ENCODE results near the gene ACTA2.

GRCh38 chr10:88911851-88912250 is 40.7 kb downstream of the ACTA2 start:
- no peak for TF ChIP-seq NR2F2 (IDR thresholded peaks at IDR 0.05)
- TF ChIP-seq JUND (IDR thresholded peaks at IDR 0.05) = no peak
- TF ChIP-seq MAX (IDR thresholded peaks at IDR 0.05) = no peak
- no peak for TF ChIP-seq TAF1 (conservative IDR thresholded peaks at IDR 0.05)
- TF ChIP-seq GABPA (IDR thresholded peaks at IDR 0.05 in 1 of 2, conservative IDR thresholded peaks at IDR 0.05 in 1 of 2) = no peak
- TF ChIP-seq CTCF (IDR thresholded peaks at IDR 0.05; ENCODE audit: low read depth, low read length, missing input control) = no peak
- TF ChIP-seq SP1 (IDR thresholded peaks at IDR 0.05) = no peak
- TF ChIP-seq EGR1 (IDR thresholded peaks at IDR 0.05; ENCODE audit: low read depth in 2 of 2) = no peak
- no peak for TF ChIP-seq ATF3 (IDR thresholded peaks at IDR 0.05)
- TF ChIP-seq, protein P1, sequence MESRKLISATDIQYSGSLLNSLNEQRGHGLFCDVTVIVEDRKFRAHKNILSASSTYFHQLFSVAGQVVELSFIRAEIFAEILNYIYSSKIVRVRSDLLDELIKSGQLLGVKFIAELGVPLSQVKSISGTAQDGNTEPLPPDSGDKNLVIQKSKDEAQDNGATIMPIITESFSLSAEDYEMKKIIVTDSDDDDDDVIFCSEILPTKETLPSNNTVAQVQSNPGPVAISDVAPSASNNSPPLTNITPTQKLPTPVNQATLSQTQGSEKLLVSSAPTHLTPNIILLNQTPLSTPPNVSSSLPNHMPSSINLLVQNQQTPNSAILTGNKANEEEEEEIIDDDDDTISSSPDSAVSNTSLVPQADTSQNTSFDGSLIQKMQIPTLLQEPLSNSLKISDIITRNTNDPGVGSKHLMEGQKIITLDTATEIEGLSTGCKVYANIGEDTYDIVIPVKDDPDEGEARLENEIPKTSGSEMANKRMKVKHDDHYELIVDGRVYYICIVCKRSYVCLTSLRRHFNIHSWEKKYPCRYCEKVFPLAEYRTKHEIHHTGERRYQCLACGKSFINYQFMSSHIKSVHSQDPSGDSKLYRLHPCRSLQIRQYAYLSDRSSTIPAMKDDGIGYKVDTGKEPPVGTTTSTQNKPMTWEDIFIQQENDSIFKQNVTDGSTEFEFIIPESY (IDR thresholded peaks at IDR 0.05) = no peak
- no peak for TF ChIP-seq RAD21 (IDR thresholded peaks at IDR 0.05)
- TF ChIP-seq, protein P2, sequence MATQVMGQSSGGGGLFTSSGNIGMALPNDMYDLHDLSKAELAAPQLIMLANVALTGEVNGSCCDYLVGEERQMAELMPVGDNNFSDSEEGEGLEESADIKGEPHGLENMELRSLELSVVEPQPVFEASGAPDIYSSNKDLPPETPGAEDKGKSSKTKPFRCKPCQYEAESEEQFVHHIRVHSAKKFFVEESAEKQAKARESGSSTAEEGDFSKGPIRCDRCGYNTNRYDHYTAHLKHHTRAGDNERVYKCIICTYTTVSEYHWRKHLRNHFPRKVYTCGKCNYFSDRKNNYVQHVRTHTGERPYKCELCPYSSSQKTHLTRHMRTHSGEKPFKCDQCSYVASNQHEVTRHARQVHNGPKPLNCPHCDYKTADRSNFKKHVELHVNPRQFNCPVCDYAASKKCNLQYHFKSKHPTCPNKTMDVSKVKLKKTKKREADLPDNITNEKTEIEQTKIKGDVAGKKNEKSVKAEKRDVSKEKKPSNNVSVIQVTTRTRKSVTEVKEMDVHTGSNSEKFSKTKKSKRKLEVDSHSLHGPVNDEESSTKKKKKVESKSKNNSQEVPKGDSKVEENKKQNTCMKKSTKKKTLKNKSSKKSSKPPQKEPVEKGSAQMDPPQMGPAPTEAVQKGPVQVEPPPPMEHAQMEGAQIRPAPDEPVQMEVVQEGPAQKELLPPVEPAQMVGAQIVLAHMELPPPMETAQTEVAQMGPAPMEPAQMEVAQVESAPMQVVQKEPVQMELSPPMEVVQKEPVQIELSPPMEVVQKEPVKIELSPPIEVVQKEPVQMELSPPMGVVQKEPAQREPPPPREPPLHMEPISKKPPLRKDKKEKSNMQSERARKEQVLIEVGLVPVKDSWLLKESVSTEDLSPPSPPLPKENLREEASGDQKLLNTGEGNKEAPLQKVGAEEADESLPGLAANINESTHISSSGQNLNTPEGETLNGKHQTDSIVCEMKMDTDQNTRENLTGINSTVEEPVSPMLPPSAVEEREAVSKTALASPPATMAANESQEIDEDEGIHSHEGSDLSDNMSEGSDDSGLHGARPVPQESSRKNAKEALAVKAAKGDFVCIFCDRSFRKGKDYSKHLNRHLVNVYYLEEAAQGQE (IDR thresholded peaks at IDR 0.05) = no peak
- no peak for TF ChIP-seq RXRA (IDR thresholded peaks at IDR 0.05)
- no peak for TF ChIP-seq FOXA1 (IDR thresholded peaks at IDR 0.05)
